ENCODE data around the gene CHURC1.

The CHURC1 gene

GRCh38 chr14:64914237-64915028 lies at the start of gene CHURC1:
Gene CHURC1, plus strand, starts transcription at chr14:64914455. Its CDS starts 41 bp downstream, at chr14:64914496.
- DNase-seq (ENCODE audit: low read depth in 3 of 3, low spot score in 1 of 3): peak; percentile 87 to 95 (median 91)

- no peak for DNase-seq (ENCODE audit: low read depth in 3 of 3, low spot score in 1 of 3)
These were observed 49.1 kb upstream of the CHURC1 start for GRCh38 chr14:64865109-64865508.

GRCh38 chr14:64865992-64866391 lies 48.3 kb upstream of the CHURC1 start:
- DNase-seq (ENCODE audit: low read depth in 3 of 3, low spot score in 1 of 3): no peak

GRCh38 chr14:64867182-64867581 lies 47.1 kb upstream of the CHURC1 start:
- DNase-seq (ENCODE audit: low read depth in 3 of 3, low spot score in 1 of 3): no peak

- no peak for DNase-seq (ENCODE audit: low read depth in 3 of 3, low spot score in 1 of 3)
These were observed 45.9 kb upstream of the CHURC1 start for GRCh38 chr14:64868379-64868778.

GRCh38 chr14:64868841-64869240 lies 45.4 kb upstream of the CHURC1 start:
- no peak for DNase-seq (ENCODE audit: low read depth in 3 of 3, low spot score in 1 of 3)

GRCh38 chr14:64870160-64870559 lies 44.1 kb upstream of the CHURC1 start:
- DNase-seq (ENCODE audit: low read depth in 3 of 3, low spot score in 1 of 3): no peak

GRCh38 chr14:64871344-64871743 lies 42.9 kb upstream of the CHURC1 start:
- no peak for DNase-seq (ENCODE audit: low read depth in 3 of 3, low spot score in 1 of 3)

GRCh38 chr14:64873506-64874219 lies 40.6 kb upstream of the CHURC1 start:
- no peak for DNase-seq (ENCODE audit: low read depth in 3 of 3, low spot score in 1 of 3)

GRCh38 chr14:64875350-64875749 lies 38.9 kb upstream of the CHURC1 start:
- DNase-seq (ENCODE audit: low read depth in 3 of 3, low spot score in 1 of 3): no peak

- no peak for DNase-seq (ENCODE audit: low read depth in 3 of 3, low spot score in 1 of 3)
These were observed 36.4 kb upstream of the CHURC1 start for GRCh38 chr14:64877846-64878245.

- no peak for DNase-seq (ENCODE audit: low read depth in 3 of 3, low spot score in 1 of 3)
These were observed 35.2 kb upstream of the CHURC1 start for GRCh38 chr14:64878837-64879634.

GRCh38 chr14:64879635-64880220 lies 34.5 kb upstream of the CHURC1 start, which contains the start of gene SPTB:
Gene SPTB, minus strand, starts transcription at chr14:64879907. Its CDS starts 56,813 bp downstream, at chr14:64823094.
- DNase-seq (ENCODE audit: low read depth in 3 of 3, low spot score in 1 of 3): peak in 2 of 3 donors; percentile 22 to 54

- DNase-seq (ENCODE audit: low read depth in 3 of 3, low spot score in 1 of 3): peak; percentile 12 to 51 (median 27)
These were observed 33.8 kb upstream of the CHURC1 start for GRCh38 chr14:64880221-64881121.

GRCh38 chr14:64885559-64885958 lies 28.7 kb upstream of the CHURC1 start:
- DNase-seq (ENCODE audit: low read depth in 3 of 3, low spot score in 1 of 3): no peak

- no peak for DNase-seq (ENCODE audit: low read depth in 3 of 3, low spot score in 1 of 3)
These were observed 24.9 kb upstream of the CHURC1 start for GRCh38 chr14:64889352-64889751.

GRCh38 chr14:64891173-64891838 lies 22.9 kb upstream of the CHURC1 start:
- no peak for DNase-seq (ENCODE audit: low read depth in 3 of 3, low spot score in 1 of 3)

- peak in 1 of 3 donors; percentile 17 for DNase-seq (ENCODE audit: low read depth in 3 of 3, low spot score in 1 of 3)
These were observed 22.3 kb upstream of the CHURC1 start for GRCh38 chr14:64891839-64892375.

- no peak for DNase-seq (ENCODE audit: low read depth in 3 of 3, low spot score in 1 of 3)
These were observed 14.3 kb upstream of the CHURC1 start for GRCh38 chr14:64899958-64900357.
